CD14-positive monocyte (primary cell): ENCODE data around the gene SATL1. TPM values are rescaled to one million over a fixed set of nuclear protein-coding genes. Genes with fewer than 3 reads are reported as not detected.
A peak's percentile ranks its signal among the peaks of the same experiment; 100 is the strongest.

ENCODE experiments used
- DNase-seq, 3 donors: peaks; one replicate each; pipeline ENCODE4 v3.0.0-alpha.2; 2011 to 2022
- H2AFZ ChIP-seq: 2 replicates; pipeline ENCODE4 v1.6.0; 2012; ENCODE audit warnings: mild to moderate bottlenecking, low read depth, low read length, inconsistent platforms; ENCODE audit not compliant: insufficient read depth, poor library complexity, severe bottlenecking
- H3K27ac ChIP-seq, 2 donors: 1 replicate in 1 of 2; 2 replicates in 1 of 2; pipeline ENCODE4 v1.5.1; 2012 to 2013; ENCODE audit warnings: low read length in 2 of 2, control low read depth in 1 of 2, inconsistent platforms in 1 of 2, low read depth in 1 of 2, mild to moderate bottlenecking in 1 of 2
- H3K27me3 ChIP-seq, 2 donors: one replicate each; pipeline versions ENCODE4 v1.6.0 to v1.6.1; 2011 to 2013; ENCODE audit warnings: low read length in 2 of 2; ENCODE audit not compliant: control insufficient read depth in 2 of 2, insufficient read depth in 2 of 2
- H3K36me3 ChIP-seq, 2 donors: replicated peaks in 1 of 2; 1 replicate in 1 of 2; 2 replicates in 1 of 2; pipeline versions ENCODE4 v1.5.1 to v1.6.1; 2012 to 2013; ENCODE audit warnings: low read length in 2 of 2, control low read depth in 1 of 2, inconsistent platforms in 1 of 2, mild to moderate bottlenecking in 1 of 2; ENCODE audit not compliant: insufficient read depth in 2 of 2, control insufficient read depth in 1 of 2
- H3K4me1 ChIP-seq, 2 donors: 1 replicate in 1 of 2; 2 replicates in 1 of 2; pipeline versions ENCODE4 v1.5.1 to v1.6.1; 2012 to 2013; ENCODE audit warnings: low read length in 2 of 2, control low read depth in 1 of 2, inconsistent platforms in 1 of 2, mild to moderate bottlenecking in 1 of 2, moderate library complexity in 1 of 2; ENCODE audit not compliant: insufficient read depth in 2 of 2, control insufficient read depth in 1 of 2
- H3K4me2 ChIP-seq: replicated peaks from 2 replicates; pipeline ENCODE3; 2012; ENCODE audit warnings: low read length, moderate library complexity, mild to moderate bottlenecking; ENCODE audit not compliant: poor library complexity, severe bottlenecking; ENCODE audit errors: extremely low read depth
- H3K4me3 ChIP-seq, 3 experiments: fragments of 200-600 bp in 1 of 3; sonication (generic) in 1 of 3; replicated peaks in 1 of 3; 1 replicate in 2 of 3; 2 replicates in 1 of 3; pipeline ENCODE4 v1.5.1; 2011 to 2013; ENCODE audit warnings: low read length in 3 of 3, mild to moderate bottlenecking in 3 of 3, control low read depth in 2 of 3, low read depth in 2 of 3, inconsistent platforms in 1 of 3, moderate library complexity in 1 of 3
- H3K79me2 ChIP-seq: 2 replicates; pipeline ENCODE4 v1.6.0; 2012; ENCODE audit warnings: mild to moderate bottlenecking, control low read depth, inconsistent platforms, low read length, moderate library complexity; ENCODE audit not compliant: insufficient read depth
- H3K9ac ChIP-seq: 2 replicates; pipeline ENCODE4 v1.6.0; 2017; ENCODE audit warnings: low read length, mild to moderate bottlenecking; ENCODE audit not compliant: insufficient read depth, poor library complexity, severe bottlenecking
- H3K9me3 ChIP-seq, 2 donors: replicated peaks in 1 of 2; 1 replicate in 1 of 2; 2 replicates in 1 of 2; pipeline versions ENCODE4 v1.5.1 to v1.6.1; 2012 to 2013; ENCODE audit warnings: low read length in 2 of 2, control low read depth in 1 of 2; ENCODE audit not compliant: control insufficient read depth in 1 of 2, insufficient read depth in 1 of 2
- H4K20me1 ChIP-seq: 2 replicates; pipeline ENCODE4 v1.6.0; 2012; ENCODE audit warnings: mild to moderate bottlenecking, low read length, control low read depth, moderate library complexity; ENCODE audit not compliant: insufficient read depth
- H3K27ac Mint-ChIP-seq, 7 donors: one replicate each; pipeline ENCODE4 v1.8.0; 2020; ENCODE audit warnings: mild to moderate bottlenecking in 7 of 7, mixed read lengths in 7 of 7, moderate library complexity in 6 of 7, inconsistent platforms in 2 of 7
- H3K27me3 Mint-ChIP-seq, 3 donors: one replicate each; pipeline ENCODE4 v1.8.0; 2021 to 2022; ENCODE audit warnings: low read depth in 3 of 3, mild to moderate bottlenecking in 3 of 3, mixed read lengths in 3 of 3, moderate library complexity in 3 of 3, inconsistent platforms in 1 of 3
- H3K36me3 Mint-ChIP-seq, 2 donors: one replicate each; pipeline ENCODE4 v1.8.0; 2020; ENCODE audit warnings: mixed read lengths in 2 of 2, inconsistent platforms in 1 of 2, mild to moderate bottlenecking in 1 of 2
- H3K4me1 Mint-ChIP-seq: one replicate; pipeline ENCODE4 v1.8.0; 2020; ENCODE audit warnings: mild to moderate bottlenecking, mixed read lengths
- H3K4me3 Mint-ChIP-seq, 2 donors: one replicate each; pipeline ENCODE4 v1.8.0; 2020; ENCODE audit warnings: mild to moderate bottlenecking in 2 of 2, mixed read lengths in 2 of 2, moderate library complexity in 1 of 2
- H3K9me3 Mint-ChIP-seq, 7 donors: one replicate each; pipeline ENCODE4 v1.8.0; 2020 to 2022; ENCODE audit warnings: mixed read lengths in 7 of 7, mild to moderate bottlenecking in 6 of 7, moderate library complexity in 6 of 7, inconsistent platforms in 2 of 7
- WGBS: methylation state at CpG from one replicate; pipeline ENCODE4 v1.1.5; 2013; ENCODE audit warnings: missing lambda C conversion rate; ENCODE audit not compliant: insufficient coverage; 5-methylcytosine and 5-hydroxymethylcytosine counted together
- intact Hi-C, 2 donors: fragments of 100-400 bp; cut with micrococcal nuclease; formaldehyde crosslinking; loops; one replicate each; pipeline versions ENCODE4 v1.15.0 to v1.15.1; 2023
- polyA plus RNA-seq, 3 donors: library from polyadenylated mRNA; depleted of rRNA in 1 of 3; unstranded in 2 of 3; stranded (reverse) in 1 of 3; fragments of 300-500 nt in 2 of 3; fragments of >200 nt in 1 of 3; fragmentation: Illumina TruSeq in 2 of 3; gene quantifications; 1 replicate in 2 of 3; 2 replicates in 1 of 3; pipeline ENCODE4 v1.2.3, GENCODE V29; 2012 to 2021
- TF ChIP-seq, protein P1 (sequence below): fragments of 200-600 bp; IDR thresholded peaks from one replicate; pipeline ENCODE4 v1.8.0; 2022; ENCODE audit warnings: antibody characterized with exemption, mild to moderate bottlenecking

The SATL1 gene
- polyA plus RNA-seq, 3 donors: not detected

GRCh38 chrX:85244450-85245211 is 1.1 kb upstream of the SATL1 start:
- peaks cover 17% of the 10 kb centered on the region for H3K4me1 Mint-ChIP-seq
- Histone ChIP-seq H3K79me2 (no peaks in the 10 kb centered on the region), H3K36me3 (no peaks in the 10 kb centered on the region), H3K4me1 (peaks cover 0 to 2% of the 10 kb centered on the region in 2 donors), H3K4me2 (peak overlapping the region; percentile 81), H3K9ac (peak overlapping the region; percentile 13), H3K27ac (no peak overlapping the region), H4K20me1 (no peaks in the 10 kb centered on the region), H3K27me3 (no peaks in the 10 kb centered on the region), H3K9me3 (no peaks in the 10 kb centered on the region), H3K4me3 (peak overlapping the region; percentile 31 to 74 (median 45)), H2AFZ (peak overlapping the region; percentile 73)
- H3K36me3 Mint-ChIP-seq: no peaks in the 10 kb centered on the region
- H3K27me3 Mint-ChIP-seq: peaks cover 7 to 21% (median 13%) of the 10 kb centered on the region in 3 donors
- DNase-seq: no peak
- H3K9me3 Mint-ChIP-seq: peaks cover 0 to 5% (median 4%) of the 10 kb centered on the region in 7 donors
- intact Hi-C loops: no loop called here
- WGBS: 0% methylated on average over 5 of the region's 42 CpGs
- H3K27ac Mint-ChIP-seq: no peak overlapping the region
- TF ChIP-seq, protein P1, sequence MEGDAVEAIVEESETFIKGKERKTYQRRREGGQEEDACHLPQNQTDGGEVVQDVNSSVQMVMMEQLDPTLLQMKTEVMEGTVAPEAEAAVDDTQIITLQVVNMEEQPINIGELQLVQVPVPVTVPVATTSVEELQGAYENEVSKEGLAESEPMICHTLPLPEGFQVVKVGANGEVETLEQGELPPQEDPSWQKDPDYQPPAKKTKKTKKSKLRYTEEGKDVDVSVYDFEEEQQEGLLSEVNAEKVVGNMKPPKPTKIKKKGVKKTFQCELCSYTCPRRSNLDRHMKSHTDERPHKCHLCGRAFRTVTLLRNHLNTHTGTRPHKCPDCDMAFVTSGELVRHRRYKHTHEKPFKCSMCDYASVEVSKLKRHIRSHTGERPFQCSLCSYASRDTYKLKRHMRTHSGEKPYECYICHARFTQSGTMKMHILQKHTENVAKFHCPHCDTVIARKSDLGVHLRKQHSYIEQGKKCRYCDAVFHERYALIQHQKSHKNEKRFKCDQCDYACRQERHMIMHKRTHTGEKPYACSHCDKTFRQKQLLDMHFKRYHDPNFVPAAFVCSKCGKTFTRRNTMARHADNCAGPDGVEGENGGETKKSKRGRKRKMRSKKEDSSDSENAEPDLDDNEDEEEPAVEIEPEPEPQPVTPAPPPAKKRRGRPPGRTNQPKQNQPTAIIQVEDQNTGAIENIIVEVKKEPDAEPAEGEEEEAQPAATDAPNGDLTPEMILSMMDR: no peak
- peak overlapping the region; percentile 81 to 95 for H3K4me3 Mint-ChIP-seq

- H3K27ac ChIP-seq: no peak overlapping the region
- H3K9me3 ChIP-seq: no peaks in the 10 kb centered on the region
- peak overlapping the region in 1 of 3 experiments; percentile 74 for H3K4me3 ChIP-seq
- H3K4me1 ChIP-seq: peaks cover 0 to 2% of the 10 kb centered on the region in 2 donors
- Mint-ChIP-seq H3K36me3 (no peaks in the 10 kb centered on the region), H3K27me3 (peaks cover 7 to 21% (median 13%) of the 10 kb centered on the region in 3 donors), H3K4me3 (peak overlapping the region in 1 of 2 donors; percentile 69), H3K27ac (peak overlapping the region in 1 of 7 donors; percentile 23), H3K4me1 (peaks cover 17% of the 10 kb centered on the region), H3K9me3 (peaks cover 0 to 5% (median 4%) of the 10 kb centered on the region in 7 donors)
- intact Hi-C loops: no loop called here
- TF ChIP-seq, protein P1: no peak
- WGBS: no CpG with 5 or more reads among the region's 2 CpGs
- no peaks in the 10 kb centered on the region for H3K36me3 ChIP-seq
- H3K27me3 ChIP-seq: no peaks in the 10 kb centered on the region
- H3K4me2 ChIP-seq: peak overlapping the region; percentile 81
- no peak for DNase-seq
- H4K20me1 ChIP-seq: no peaks in the 10 kb centered on the region
- no peaks in the 10 kb centered on the region for H3K79me2 ChIP-seq
- H2AFZ ChIP-seq: no peak overlapping the region
- H3K9ac ChIP-seq: no peak overlapping the region
These were observed 424 bp downstream of the SATL1 start for GRCh38 chrX:85243155-85243554.
